Measurements from ENCODE around the gene PXDN. TPM values are rescaled to one million over a fixed set of nuclear protein-coding genes. Genes with fewer than 3 reads are reported as not detected.

Gene PXDN
- total and polyA plus RNA-seq, 10 of the 15 experiments (the other 5 are each of a cell fraction or from before 2014, with no cell fraction given) = 0.12 to 0.69 (median 0.23) TPM; not detected in 5

- H4K20me1 ChIP-seq (ENCODE audit: control insufficient read depth, insufficient read depth) = no peaks in the 10 kb centered on the region
- RAD21 ChIA-PET (ENCODE audit: unreplicated experiment) = no interaction called here
- H3K9ac ChIP-seq (ENCODE audit: control insufficient read depth, insufficient read depth, low read length) = no peak overlapping the region
- in situ Hi-C loops (cut with MboI) (no loop called here), intact Hi-C loops (cut with micrococcal nuclease; ENCODE audit: unreplicated experiment) (no loop called here)
- 42% methylated on average over 22 of the region's 25 CpGs for WGBS (ENCODE audit: insufficient coverage, insufficient replicate concordance, low lambda C conversion rate, missing lambda C conversion rate)
- no peak for FAIRE-seq
- H3K4me3 ChIP-seq = no peak overlapping the region
- H3K27me3 ChIP-seq (replicated peaks in 1 of 2; ENCODE audit: control insufficient read depth in 2 of 2, insufficient read depth in 2 of 2, low read length in 1 of 2) = no peaks in the 10 kb centered on the region
- CTCF ChIA-PET = no interaction called here
- H3K79me2 ChIP-seq (ENCODE audit: control insufficient read depth, insufficient read depth, low read length) = no peaks in the 10 kb centered on the region
- TF ChIP-seq IKZF2 (IDR thresholded peaks at IDR 0.05) (no peak), ZZZ3 (IDR thresholded peaks at IDR 0.05; ENCODE audit: control insufficient read depth, insufficient read length, low read depth) (no peak)
- no peaks in the 10 kb centered on the region for H3K36me3 ChIP-seq (ENCODE audit: control insufficient read depth in 2 of 2, insufficient read depth in 2 of 2, low read length in 1 of 2)
- SMC1A ChIA-PET (ENCODE audit: uncharacterized antibody, unreplicated experiment) = no interaction called here
- POLR2A ChIA-PET = no interaction called here
- H2AFZ ChIP-seq (ENCODE audit: control insufficient read depth, low read depth, low read length) = no peak overlapping the region
- no peaks in the 10 kb centered on the region for H3K4me1 ChIP-seq (ENCODE audit: control insufficient read depth, insufficient read depth, low read length)
- no peak overlapping the region for H3K27ac ChIP-seq (ENCODE audit: control insufficient read depth, insufficient read depth)
- no peak overlapping the region for H3K4me2 ChIP-seq (ENCODE audit: control insufficient read depth, insufficient read depth)
- no peak for ATAC-seq
- H3K9me3 ChIP-seq (replicated peaks; ENCODE audit: control insufficient read depth, insufficient read depth, low read length) = no peaks in the 10 kb centered on the region
- BruUV-seq (replicated peaks) = no TSS peak
- DNase-seq (ENCODE audit: low read depth, low spot score) = no peak
Measured at GRCh38 chr2:1639086-1639858, 105.0 kb downstream of the PXDN start.

- intact Hi-C loops (cut with micrococcal nuclease; ENCODE audit: unreplicated experiment) = no loop called here
- Histone ChIP-seq H3K9me3 (replicated peaks; ENCODE audit: control insufficient read depth, insufficient read depth, low read length) (no peaks in the 10 kb centered on the region), H3K4me2 (ENCODE audit: control insufficient read depth, insufficient read depth) (no peak overlapping the region), H3K4me3 (no peak overlapping the region), H3K27me3 (replicated peaks in 1 of 2; ENCODE audit: control insufficient read depth in 2 of 2, insufficient read depth in 2 of 2, low read length in 1 of 2) (no peaks in the 10 kb centered on the region), H2AFZ (ENCODE audit: control insufficient read depth, low read depth, low read length) (no peak overlapping the region), H3K27ac (ENCODE audit: control insufficient read depth, insufficient read depth) (no peak overlapping the region), H4K20me1 (ENCODE audit: control insufficient read depth, insufficient read depth) (no peaks in the 10 kb centered on the region), H3K9ac (ENCODE audit: control insufficient read depth, insufficient read depth, low read length) (no peak overlapping the region), H3K79me2 (ENCODE audit: control insufficient read depth, insufficient read depth, low read length) (no peaks in the 10 kb centered on the region), H3K4me1 (ENCODE audit: control insufficient read depth, insufficient read depth, low read length) (no peaks in the 10 kb centered on the region), H3K36me3 (ENCODE audit: control insufficient read depth in 2 of 2, insufficient read depth in 2 of 2, low read length in 1 of 2) (no peaks in the 10 kb centered on the region)
- 21% methylated on average over 11 of the region's 11 CpGs for WGBS (ENCODE audit: insufficient coverage, insufficient replicate concordance, low lambda C conversion rate, missing lambda C conversion rate)
- ChIA-PET SMC1A (ENCODE audit: uncharacterized antibody, unreplicated experiment) (no interaction called here), RAD21 (ENCODE audit: unreplicated experiment) (no interaction called here), CTCF (no interaction called here), POLR2A (no interaction called here)
- in situ Hi-C loops (cut with MboI) = no loop called here
- DNase-seq (ENCODE audit: low read depth, low spot score) (no peak), FAIRE-seq (no peak), ATAC-seq (no peak)
- TF ChIP-seq IKZF1 (conservative IDR thresholded peaks at IDR 0.05) (no peak), ETV6 (conservative IDR thresholded peaks at IDR 0.05 in 1 of 2, IDR thresholded peaks at IDR 0.05 in 1 of 2; ENCODE audit: borderline replicate concordance in 1 of 2, low read depth in 1 of 2) (no peak), BCLAF1 (IDR thresholded peaks at IDR 0.05) (no peak)
- BruUV-seq (replicated peaks) = no TSS peak
Measured at GRCh38 chr2:1638281-1638860, 105.9 kb downstream of the PXDN start.

Data from GM12878 (cell line).